Measurements from ENCODE around the gene PRELID1. TPM values are rescaled to one million over a fixed set of nuclear protein-coding genes. Genes with fewer than 3 reads are reported as not detected.
"Not testable (repeated sequence)": the region's sequence is repeated elsewhere in the genome, so short reads cannot be mapped to it uniquely, and the experiment has no call there.

The PRELID1 gene
- total and polyA plus RNA-seq, 2 experiments from 2014 or later = 86.0 to 185 TPM

DNA sequence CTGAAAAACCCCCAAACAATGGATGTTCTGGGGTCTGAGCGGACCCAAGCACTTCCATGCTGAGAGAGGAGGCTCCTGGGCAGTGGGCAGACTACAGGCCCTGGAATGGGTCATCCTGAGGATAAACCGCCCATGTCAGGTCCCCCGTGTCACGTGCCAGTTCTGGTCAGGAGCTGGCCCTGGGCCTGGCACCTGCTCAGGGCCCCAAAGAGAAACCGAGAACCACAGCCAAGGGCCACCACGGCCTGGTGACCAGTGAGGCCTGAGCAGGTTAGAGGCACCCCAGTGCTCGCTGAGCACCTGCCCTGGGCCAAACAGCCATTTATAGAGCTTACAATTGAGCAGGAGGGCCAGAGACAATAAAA, 32.1 kb downstream of the PRELID1 start:
- H3K4me3 ChIP-seq = no peak overlapping the region
- peaks cover 21% of the 10 kb centered on the region for H3K36me3 ChIP-seq
- no peaks in the 10 kb centered on the region for H3K9me3 ChIP-seq (ENCODE audit: low read depth)
- DNase-seq (ENCODE audit: low read depth in 1 of 2, low spot score in 1 of 2) = no peak
- TF ChIP-seq, protein P1, sequence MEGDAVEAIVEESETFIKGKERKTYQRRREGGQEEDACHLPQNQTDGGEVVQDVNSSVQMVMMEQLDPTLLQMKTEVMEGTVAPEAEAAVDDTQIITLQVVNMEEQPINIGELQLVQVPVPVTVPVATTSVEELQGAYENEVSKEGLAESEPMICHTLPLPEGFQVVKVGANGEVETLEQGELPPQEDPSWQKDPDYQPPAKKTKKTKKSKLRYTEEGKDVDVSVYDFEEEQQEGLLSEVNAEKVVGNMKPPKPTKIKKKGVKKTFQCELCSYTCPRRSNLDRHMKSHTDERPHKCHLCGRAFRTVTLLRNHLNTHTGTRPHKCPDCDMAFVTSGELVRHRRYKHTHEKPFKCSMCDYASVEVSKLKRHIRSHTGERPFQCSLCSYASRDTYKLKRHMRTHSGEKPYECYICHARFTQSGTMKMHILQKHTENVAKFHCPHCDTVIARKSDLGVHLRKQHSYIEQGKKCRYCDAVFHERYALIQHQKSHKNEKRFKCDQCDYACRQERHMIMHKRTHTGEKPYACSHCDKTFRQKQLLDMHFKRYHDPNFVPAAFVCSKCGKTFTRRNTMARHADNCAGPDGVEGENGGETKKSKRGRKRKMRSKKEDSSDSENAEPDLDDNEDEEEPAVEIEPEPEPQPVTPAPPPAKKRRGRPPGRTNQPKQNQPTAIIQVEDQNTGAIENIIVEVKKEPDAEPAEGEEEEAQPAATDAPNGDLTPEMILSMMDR (IDR thresholded peaks at IDR 0.05; ENCODE audit: low read depth, low read length) = no peak
- no peaks in the 10 kb centered on the region for H3K4me1 ChIP-seq (ENCODE audit: low read depth)
- no peak overlapping the region for H3K27ac ChIP-seq
- no peaks in the 10 kb centered on the region for H3K27me3 ChIP-seq

DNA sequence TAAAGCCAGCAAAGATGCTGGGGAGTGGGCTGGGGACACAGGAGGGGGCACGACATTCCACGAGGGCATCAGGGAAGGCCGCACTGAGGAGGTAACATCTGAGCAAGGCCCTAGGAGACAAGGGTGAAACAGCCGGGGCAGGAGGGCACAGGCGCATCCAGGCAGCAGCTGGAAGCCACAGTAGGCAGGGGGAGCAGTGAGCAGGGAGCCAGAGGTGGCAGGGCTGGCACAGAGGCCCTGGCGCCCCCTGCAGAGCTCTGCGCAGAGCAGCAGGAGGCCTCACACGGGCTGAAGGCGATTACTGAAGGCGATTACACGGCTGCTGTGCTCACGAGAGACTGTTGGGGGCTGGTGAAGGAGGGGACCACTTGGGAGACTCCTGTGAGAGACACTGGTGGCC, 32.5 kb downstream of the PRELID1 start:
- peak; percentile 7 to 12 for DNase-seq (ENCODE audit: low read depth in 1 of 2, low spot score in 1 of 2)
- no peaks in the 10 kb centered on the region for H3K9me3 ChIP-seq (ENCODE audit: low read depth)
- TF ChIP-seq, protein P1 (IDR thresholded peaks at IDR 0.05; ENCODE audit: low read depth, low read length) = peak; percentile 33
- H3K27ac ChIP-seq = no peak overlapping the region
- H3K27me3 ChIP-seq = no peaks in the 10 kb centered on the region
- no peaks in the 10 kb centered on the region for H3K4me1 ChIP-seq (ENCODE audit: low read depth)
- peaks cover 21% of the 10 kb centered on the region for H3K36me3 ChIP-seq
- H3K4me3 ChIP-seq = no peak overlapping the region

DNA sequence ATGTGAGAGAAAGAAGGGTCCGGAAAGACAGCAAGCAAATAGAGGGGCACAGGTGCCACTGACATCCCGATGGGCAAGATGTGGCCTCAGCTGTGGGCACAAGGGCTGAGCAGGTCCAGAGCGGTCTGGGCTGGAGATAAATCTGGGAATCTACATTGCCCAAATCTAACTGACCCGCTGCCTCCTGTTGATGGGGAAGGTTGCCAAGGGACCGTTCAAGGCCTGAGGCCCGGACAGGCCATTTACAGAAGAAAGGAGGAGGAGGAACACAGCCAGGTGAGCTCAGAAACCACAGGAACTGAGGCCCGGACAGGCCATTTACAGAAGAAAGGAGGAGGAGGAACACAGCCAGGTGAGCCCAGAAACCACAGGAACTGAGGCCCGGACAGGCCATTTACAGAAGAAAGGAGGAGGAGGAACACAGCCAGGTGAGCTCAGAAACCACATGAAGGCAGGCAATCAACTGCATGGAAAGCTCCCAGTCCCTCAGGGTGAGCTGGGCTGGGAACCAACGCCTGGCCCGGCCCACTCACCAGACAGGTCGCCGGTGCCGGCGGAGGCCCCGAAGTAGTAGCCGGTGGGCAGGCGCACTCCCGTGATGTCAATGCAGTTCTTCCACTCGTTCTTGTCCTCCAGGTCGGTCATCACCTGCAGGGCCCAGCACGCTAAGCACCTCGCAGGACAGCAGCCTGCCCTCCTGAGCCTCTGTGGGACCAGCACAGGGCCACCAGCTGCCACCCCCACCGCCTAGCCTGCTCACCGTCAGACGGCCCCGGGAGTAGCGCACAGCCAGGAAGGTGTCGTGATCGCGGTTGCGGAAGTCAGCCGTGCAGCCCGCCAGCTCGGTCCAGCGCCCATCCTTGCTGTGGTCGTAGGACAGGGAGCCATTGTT, 33.2 kb downstream of the PRELID1 start:
- Histone ChIP-seq H3K27me3 (no peaks in the 10 kb centered on the region), H3K9me3 (ENCODE audit: low read depth) (no peaks in the 10 kb centered on the region), H3K36me3 (peaks cover 21% of the 10 kb centered on the region), H3K27ac (no peak overlapping the region), H3K4me3 (no peak overlapping the region), H3K4me1 (ENCODE audit: low read depth) (no peaks in the 10 kb centered on the region)
- TF ChIP-seq, protein P1 (IDR thresholded peaks at IDR 0.05; ENCODE audit: low read depth, low read length) = no peak
- no peak for DNase-seq (ENCODE audit: low read depth in 1 of 2, low spot score in 1 of 2)

DNA sequence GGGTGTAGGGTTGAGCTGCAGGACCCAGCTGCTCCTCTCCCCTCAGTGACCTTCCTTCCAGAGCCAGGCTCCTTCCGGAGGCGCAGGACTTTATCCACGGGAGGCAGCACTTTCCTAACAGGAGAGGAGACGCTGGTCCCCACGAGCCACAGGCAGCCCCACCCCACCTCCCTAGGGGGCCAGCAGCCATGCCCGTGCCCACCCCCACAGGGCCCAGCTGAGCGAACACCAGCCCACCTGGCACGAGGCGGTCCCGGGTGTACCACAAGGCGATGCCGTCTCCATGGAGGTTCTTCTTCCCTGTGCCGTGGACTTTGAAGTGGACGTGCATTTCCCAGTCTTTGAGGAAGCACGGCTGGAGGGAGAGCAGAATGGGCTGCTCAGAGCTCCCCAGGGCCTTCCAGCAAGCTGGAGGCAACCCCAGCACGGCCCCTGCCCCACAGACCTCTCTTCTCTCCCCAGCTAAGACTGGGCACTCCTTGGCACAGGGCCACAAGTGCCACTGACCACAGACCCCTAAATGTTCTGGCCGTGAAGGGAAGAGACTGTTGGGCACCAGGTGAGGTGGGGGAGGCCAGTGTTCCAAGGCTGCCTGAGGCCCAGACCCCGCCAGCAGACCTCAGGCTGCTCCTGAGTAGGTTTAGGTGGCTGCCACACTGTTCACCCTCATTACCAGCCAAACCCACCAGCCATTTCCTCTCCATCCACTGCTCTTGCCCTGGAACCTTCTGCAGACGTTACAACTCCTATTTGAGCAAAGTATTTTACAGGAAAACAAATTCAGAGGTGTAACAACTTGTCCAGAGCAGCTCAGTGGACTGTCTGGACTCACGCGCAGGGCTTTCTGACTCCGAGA, 34.9 kb downstream of the PRELID1 start:
- no peak for DNase-seq (ENCODE audit: low read depth in 1 of 2, low spot score in 1 of 2)
- peaks cover 14% of the 10 kb centered on the region for H3K36me3 ChIP-seq

DNA sequence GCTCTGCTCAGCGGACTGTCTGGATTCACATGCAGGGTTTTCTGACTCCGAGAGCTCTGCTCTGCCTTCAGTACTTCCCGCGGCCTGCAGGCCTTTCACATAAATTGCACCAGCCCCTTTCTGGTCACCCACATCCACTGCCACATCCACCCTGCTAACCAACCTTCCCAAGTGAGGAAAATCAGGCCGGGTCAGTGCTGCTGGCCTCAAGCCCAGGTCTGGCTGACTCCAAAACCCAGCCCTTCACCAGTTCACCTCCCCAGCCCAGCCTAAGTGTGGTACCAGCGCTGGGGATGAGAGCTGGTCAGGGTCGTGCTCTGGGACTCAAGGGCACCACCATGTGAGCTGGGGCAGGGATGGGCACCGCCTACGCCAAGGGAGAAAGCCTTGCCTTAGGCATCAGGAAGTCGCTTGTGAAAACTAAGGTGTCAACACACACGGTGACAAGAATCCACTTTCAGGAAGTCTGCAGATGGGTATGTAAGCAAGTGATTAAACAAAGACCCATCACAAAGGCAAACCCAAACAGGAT, 35.6 kb downstream of the PRELID1 start:
- TF ChIP-seq, protein P1 (IDR thresholded peaks at IDR 0.05; ENCODE audit: low read depth, low read length) = no peak
- Histone ChIP-seq H3K36me3 (peaks cover 10% of the 10 kb centered on the region), H3K27ac (no peak overlapping the region), H3K4me1 (ENCODE audit: low read depth) (no peaks in the 10 kb centered on the region), H3K4me3 (no peak overlapping the region), H3K27me3 (no peaks in the 10 kb centered on the region), H3K9me3 (ENCODE audit: low read depth) (no peaks in the 10 kb centered on the region)
- no peak for DNase-seq (ENCODE audit: low read depth in 1 of 2, low spot score in 1 of 2)

More for the DNA sequence above, 34.9 kb downstream of the PRELID1 start:
- TF ChIP-seq, protein P1 (IDR thresholded peaks at IDR 0.05; ENCODE audit: low read depth, low read length) = no peak
- no peaks in the 10 kb centered on the region for H3K27me3 ChIP-seq
- no peak overlapping the region for H3K27ac ChIP-seq
- no peaks in the 10 kb centered on the region for H3K4me1 ChIP-seq (ENCODE audit: low read depth)
- no peaks in the 10 kb centered on the region for H3K9me3 ChIP-seq (ENCODE audit: low read depth)
- no peak overlapping the region for H3K4me3 ChIP-seq

DNA sequence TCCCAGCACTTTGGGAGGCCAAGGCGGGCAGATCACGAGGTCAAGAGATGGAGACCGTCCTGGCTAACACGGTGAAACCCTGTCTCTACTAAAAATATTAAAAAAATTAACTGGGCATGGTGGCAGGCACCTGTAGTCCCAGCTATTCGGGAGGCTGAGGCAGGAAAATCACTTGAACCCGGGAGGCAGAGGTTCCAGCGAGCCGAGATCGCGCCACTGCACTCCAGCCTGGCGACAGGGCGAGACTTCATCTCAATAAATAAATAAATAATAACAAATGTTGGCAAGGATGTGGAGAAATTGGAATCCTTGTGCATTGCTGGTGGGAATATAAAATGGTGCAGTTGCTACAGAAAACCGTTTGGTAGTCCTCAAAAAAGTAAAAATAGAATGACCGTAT, 39.4 kb downstream of the PRELID1 start:
- not testable (repeated sequence) for H3K27ac ChIP-seq; H3K27me3 ChIP-seq; H3K9me3 ChIP-seq (ENCODE audit: low read depth); DNase-seq (ENCODE audit: low read depth in 1 of 2, low spot score in 1 of 2); H3K36me3 ChIP-seq; H3K4me3 ChIP-seq; H3K4me1 ChIP-seq (ENCODE audit: low read depth)
